ENCODE results near the gene KIAA1210. TPM values are rescaled to one million over a fixed set of nuclear protein-coding genes. Genes with fewer than 3 reads are reported as not detected.

KIAA1210 gene
- total and polyA plus RNA-seq, 4 donors: not detected

GRCh38 chrX:119040432-119040831 lies 87.2 kb downstream of the KIAA1210 start:
- Histone ChIP-seq H3K36me3 (ENCODE audit: control insufficient read depth in 4 of 4, insufficient read depth in 3 of 4, low read depth in 1 of 4, low read length in 3 of 4) (no peaks in the 10 kb centered on the region), H3K4me1 (ENCODE audit: control insufficient read depth in 4 of 4, insufficient read depth in 4 of 4, low read length in 3 of 4) (peaks cover 0 to 3% (median 0%) of the 10 kb centered on the region in 4 donors), H3K9ac (ENCODE audit: low read depth in 1 of 2, low read length in 2 of 2) (no peak overlapping the region), H3K4me3 (ENCODE audit: low read depth in 1 of 3, low read length in 3 of 3) (no peak overlapping the region), H3K9me3 (ENCODE audit: control insufficient read depth in 4 of 4, low read length in 3 of 4) (no peaks in the 10 kb centered on the region), H3K27me3 (ENCODE audit: control insufficient read depth in 4 of 4, insufficient read depth in 4 of 4, low read length in 3 of 4) (no peaks in the 10 kb centered on the region), H3K27ac (ENCODE audit: low read depth in 1 of 2, low read length in 2 of 2) (peak overlapping the region in 1 of 2 donors; percentile 50)
- 88% methylated on average over 6 of the region's 6 CpGs for WGBS
- no peak for DNase-seq (ENCODE audit: low spot score)
- TF ChIP-seq ATF3 (IDR thresholded peaks at IDR 0.05) (no peak), YY1 (IDR thresholded peaks at IDR 0.05) (no peak), HNF4G (IDR thresholded peaks at IDR 0.05) (no peak), JUND (IDR thresholded peaks at IDR 0.05) (no peak), FOXA1 (IDR thresholded peaks at IDR 0.05) (no peak), RXRA (IDR thresholded peaks at IDR 0.05) (no peak), EGR1 (IDR thresholded peaks at IDR 0.05; ENCODE audit: low read depth in 2 of 2) (no peak), MAX (IDR thresholded peaks at IDR 0.05) (no peak), RAD21 (IDR thresholded peaks at IDR 0.05) (no peak), HNF4A (conservative IDR thresholded peaks at IDR 0.05) (no peak)

- H3K9me3 ChIP-seq (ENCODE audit: control insufficient read depth in 4 of 4, low read length in 3 of 4): no peaks in the 10 kb centered on the region
- DNase-seq (ENCODE audit: low spot score): no peak
- H3K27ac ChIP-seq (ENCODE audit: low read depth in 1 of 2, low read length in 2 of 2): no peak overlapping the region
- peaks cover 0 to 3% (median 0%) of the 10 kb centered on the region in 4 donors for H3K4me1 ChIP-seq (ENCODE audit: control insufficient read depth in 4 of 4, insufficient read depth in 4 of 4, low read length in 3 of 4)
- no peak overlapping the region for H3K9ac ChIP-seq (ENCODE audit: low read depth in 1 of 2, low read length in 2 of 2)
- no peak overlapping the region for H3K4me3 ChIP-seq (ENCODE audit: low read depth in 1 of 3, low read length in 3 of 3)
- no peak for TF ChIP-seq HNF4G (IDR thresholded peaks at IDR 0.05)
- TF ChIP-seq CTCF (IDR thresholded peaks at IDR 0.05; ENCODE audit: low read depth, low read length, missing input control): no peak
- no peak for TF ChIP-seq ZBTB33 (IDR thresholded peaks at IDR 0.05)
- TF ChIP-seq REST (IDR thresholded peaks at IDR 0.05): no peak
- no peak for TF ChIP-seq FOXA1 (IDR thresholded peaks at IDR 0.05)
- no peak for TF ChIP-seq NR2F2 (IDR thresholded peaks at IDR 0.05)
- TF ChIP-seq FOXA2 (IDR thresholded peaks at IDR 0.05): no peak
- TF ChIP-seq MAX (IDR thresholded peaks at IDR 0.05): no peak
- WGBS: 80% methylated on average over 4 of the region's 4 CpGs
- no peaks in the 10 kb centered on the region for H3K36me3 ChIP-seq (ENCODE audit: control insufficient read depth in 4 of 4, insufficient read depth in 3 of 4, low read depth in 1 of 4, low read length in 3 of 4)
- H3K27me3 ChIP-seq (ENCODE audit: control insufficient read depth in 4 of 4, insufficient read depth in 4 of 4, low read length in 3 of 4): no peaks in the 10 kb centered on the region
Observed at GRCh38 chrX:119036107-119037029, 91.2 kb downstream of the KIAA1210 start.
